AG04449 (cell line): ENCODE results near the gene TMEM233.

ENCODE experiments used
- CTCF ChIA-PET: fragments of 350-600 bp; formaldehyde crosslinking; extraction: SDS; loops from one replicate; lab custom pipeline; 2021; ENCODE audit warnings: antibody characterized with exemption; lab: Yijun Ruan, JAX
- POLR2A ChIA-PET: fragments of 400-600, 350-600 bp; formaldehyde crosslinking; extraction: SDS; loops from one replicate; lab custom pipeline; 2020; ENCODE audit warnings: antibody characterized with exemption, inconsistent platforms; lab: Yijun Ruan, JAX
- DNase-seq: peaks from one replicate; pipeline ENCODE4 v3.0.0-alpha.2; 2010; ENCODE audit warnings: low read depth, low spot score
- H3K4me3 ChIP-seq: 2 replicates; pipeline ENCODE4 v1.5.1; 2011; ENCODE audit warnings: low read depth, mild to moderate bottlenecking, control low read depth, low read length
- CTCF ChIP-seq: IDR thresholded peaks from one replicate; pipeline ENCODE4 v1.5.1; 2011; ENCODE audit warnings: mild to moderate bottlenecking, moderate library complexity, low read length, control low read depth, inconsistent platforms; ENCODE audit not compliant: insufficient read depth; ENCODE audit errors: missing control alignments

The TMEM233 gene

GRCh38 chr12:119627019-119627643 is 33.6 kb downstream of the TMEM233 start:
- DNase-seq = no peak
- no peak for TF ChIP-seq CTCF
- POLR2A ChIA-PET = no interaction called here
- no peak overlapping the region for H3K4me3 ChIP-seq
- CTCF ChIA-PET = no interaction called here

DNA sequence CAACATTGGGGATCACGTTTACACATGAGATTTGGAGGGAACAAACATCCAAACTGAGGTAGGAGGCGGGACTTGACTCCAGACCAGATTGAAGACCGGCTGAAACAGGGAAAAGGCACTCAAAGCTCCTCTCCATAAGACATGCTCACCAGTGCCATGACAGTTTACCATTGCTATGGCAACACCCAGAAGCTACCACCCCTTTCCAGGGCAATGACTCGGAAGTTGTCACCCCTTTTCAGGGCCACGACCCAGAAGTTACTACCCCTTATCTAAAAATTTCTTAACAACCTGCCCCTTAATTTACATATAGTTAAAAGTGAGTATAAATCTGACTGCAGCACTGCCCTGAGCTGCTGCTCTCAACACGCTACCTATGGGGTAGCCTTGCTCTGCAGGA is 34.1 kb downstream of the TMEM233 start:
- ChIA-PET POLR2A (no interaction called here), CTCF (no interaction called here)
- no peak for DNase-seq
- TF ChIP-seq CTCF = no peak
- H3K4me3 ChIP-seq = no peak overlapping the region

DNA sequence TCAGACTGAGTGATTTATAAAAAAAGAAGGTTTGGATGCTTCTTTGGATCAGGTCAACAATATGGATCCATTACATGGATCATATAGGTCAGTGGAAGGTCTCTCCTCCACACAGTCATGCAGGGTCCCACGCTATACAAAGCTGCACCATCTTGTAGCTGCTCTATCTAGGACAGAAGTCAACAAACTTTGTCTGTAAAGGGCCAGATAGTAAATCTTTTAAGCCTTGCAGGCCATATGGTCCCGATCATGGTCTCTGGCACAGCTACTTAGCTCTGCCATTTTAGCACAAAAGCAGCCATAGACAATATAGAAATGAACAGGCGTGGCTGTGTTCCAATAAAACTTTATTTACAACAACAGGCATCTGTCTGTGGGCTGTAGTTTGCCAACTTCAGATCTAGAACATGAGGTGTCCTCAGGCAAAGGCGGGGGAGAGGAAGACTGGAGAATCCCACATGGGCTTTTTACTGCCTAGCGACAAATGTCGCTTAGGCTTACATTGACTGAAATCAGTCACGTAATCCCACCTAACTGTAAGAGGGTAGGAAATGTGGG is 36.7 kb downstream of the TMEM233 start:
- no peak for DNase-seq
- H3K4me3 ChIP-seq = no peak overlapping the region
- POLR2A ChIA-PET = no interaction called here
- CTCF ChIA-PET = no interaction called here
- TF ChIP-seq CTCF = no peak

DNA sequence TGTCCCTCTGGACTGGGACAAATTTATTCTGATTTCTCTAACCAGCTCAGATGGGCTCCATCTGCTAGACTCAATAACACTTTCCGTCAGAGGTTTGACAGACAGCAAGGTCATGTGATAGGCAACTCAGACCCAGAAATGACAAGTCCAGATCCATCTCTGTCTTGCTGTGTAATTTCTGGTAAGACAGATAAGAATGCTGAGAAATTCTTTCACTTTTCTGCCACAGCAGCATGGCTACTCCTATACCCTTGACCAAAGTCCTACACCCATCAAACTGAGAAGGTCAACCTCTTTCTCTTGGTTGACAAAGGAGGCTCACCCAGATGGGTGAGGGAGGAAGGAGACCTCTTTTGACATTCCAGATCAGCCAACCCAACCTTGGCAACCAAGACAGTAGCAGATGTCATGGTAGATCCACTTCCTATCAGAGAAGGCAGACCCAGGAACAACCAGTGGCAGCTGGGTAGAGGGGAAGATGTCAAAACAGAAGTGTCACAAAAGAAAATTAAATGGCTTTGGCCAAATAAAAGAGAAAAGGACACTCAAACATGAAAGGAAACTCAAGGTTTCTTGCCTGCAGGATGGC is 37.5 kb downstream of the TMEM233 start:
- no peak for DNase-seq
- H3K4me3 ChIP-seq = no peak overlapping the region
- CTCF ChIA-PET = no interaction called here
- no peak for TF ChIP-seq CTCF
- POLR2A ChIA-PET = no interaction called here

DNA sequence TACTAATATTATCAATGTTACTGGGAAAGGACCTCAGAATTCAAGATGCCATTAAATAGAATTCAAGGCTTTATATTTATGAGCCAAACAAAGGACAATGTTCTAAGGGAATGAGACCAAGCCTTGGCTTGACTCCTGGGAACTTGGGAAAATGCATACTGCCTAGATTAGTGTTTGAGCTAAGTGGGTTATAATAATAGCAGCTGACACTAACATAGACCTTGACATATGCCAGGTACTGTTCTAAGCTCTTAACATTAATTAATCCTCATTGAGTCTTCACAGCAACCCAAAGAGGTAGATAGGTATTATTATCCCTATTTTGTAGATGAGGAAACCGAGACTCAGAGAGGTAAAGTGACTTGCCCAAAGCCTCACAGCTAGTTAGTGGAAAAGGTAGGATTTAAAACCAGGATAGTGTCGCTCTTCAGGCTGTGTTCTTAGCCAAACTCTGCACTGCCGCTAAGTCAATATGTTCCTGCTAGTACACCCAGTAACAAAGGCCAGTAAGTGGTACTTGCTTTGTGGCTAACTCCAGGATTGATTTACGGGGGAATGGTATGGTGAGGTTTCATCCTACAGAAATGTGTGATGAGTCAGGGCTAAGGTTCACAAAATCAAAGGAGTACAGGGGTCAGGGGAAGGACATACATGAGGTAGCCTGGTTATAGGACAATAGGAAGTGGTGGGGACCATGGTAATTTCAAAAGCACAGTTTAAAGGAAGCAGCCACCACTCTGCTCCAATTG is 38.5 kb downstream of the TMEM233 start:
- CTCF ChIA-PET = no interaction called here
- no peak for DNase-seq
- POLR2A ChIA-PET = no interaction called here
- no peak overlapping the region for H3K4me3 ChIP-seq
- no peak for TF ChIP-seq CTCF

DNA sequence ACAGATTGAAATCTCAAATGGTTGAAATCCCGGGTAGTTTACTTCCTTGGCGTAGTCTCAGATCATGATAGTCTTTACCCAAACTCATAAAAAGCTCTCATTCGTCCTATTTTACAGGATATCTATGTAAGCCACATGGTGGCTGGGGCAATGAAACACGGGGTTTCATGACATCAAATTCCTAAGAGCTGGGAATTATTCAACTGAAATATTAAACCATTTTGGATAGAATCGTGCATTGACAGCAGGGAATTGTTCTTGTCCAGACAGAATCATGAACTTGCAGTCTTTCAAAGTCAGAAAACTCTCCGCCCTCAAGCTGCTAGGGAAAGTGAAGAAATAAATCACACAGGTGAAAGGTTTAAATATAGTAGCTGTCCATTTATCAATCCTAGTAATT is 41.2 kb downstream of the TMEM233 start:
- DNase-seq = no peak
- TF ChIP-seq CTCF = no peak
- H3K4me3 ChIP-seq = no peak overlapping the region
- ChIA-PET POLR2A (no interaction called here), CTCF (interaction anchor here (0.7 kb wide), 1 partner anchor 12 kb away, joined by 3 read pairs; no protein-coding TSS in a partner anchor)
